HUES48 (cell line): ENCODE data around the gene FNDC3B.

Source experiments
- H3K27ac ChIP-seq: one replicate; pipeline ENCODE4 v1.7.0; 2013; ENCODE audit warnings: low read depth, low read length, inconsistent platforms
- H3K27me3 ChIP-seq: 2 replicates; pipeline ENCODE4 v1.6.1; 2013; ENCODE audit warnings: mild to moderate bottlenecking, low read length; ENCODE audit not compliant: control insufficient read depth, insufficient read depth
- H3K36me3 ChIP-seq: 2 replicates; pipeline ENCODE4 v1.6.1; 2013; ENCODE audit warnings: low read length; ENCODE audit not compliant: control insufficient read depth, insufficient read depth
- H3K4me1 ChIP-seq: 2 replicates; pipeline ENCODE4 v1.6.1; 2013; ENCODE audit warnings: mild to moderate bottlenecking, low read length; ENCODE audit not compliant: control insufficient read depth, insufficient read depth
- H3K4me3 ChIP-seq: 2 replicates; pipeline ENCODE4 v1.5.1; 2013; ENCODE audit warnings: mild to moderate bottlenecking, low read depth, low read length
- H3K9ac ChIP-seq: 2 replicates; pipeline ENCODE4 v1.6.1; 2013; ENCODE audit warnings: mild to moderate bottlenecking, low read depth, low read length, moderate library complexity
- H3K9me3 ChIP-seq: 2 replicates; pipeline ENCODE4 v1.6.1; 2013; ENCODE audit warnings: low read length; ENCODE audit not compliant: control insufficient read depth, insufficient read depth

Gene FNDC3B

GRCh38 chr3:172096881-172097420, 57.6 kb downstream of the FNDC3B start:
- H3K4me1 ChIP-seq = peaks cover 55% of the 10 kb centered on the region
- peak overlapping the region; percentile 46 for H3K27ac ChIP-seq
- H3K9ac ChIP-seq = no peak overlapping the region
- no peaks in the 10 kb centered on the region for H3K36me3 ChIP-seq
- H3K4me3 ChIP-seq = no peak overlapping the region
- H3K27me3 ChIP-seq = no peaks in the 10 kb centered on the region
- no peaks in the 10 kb centered on the region for H3K9me3 ChIP-seq

- no peaks in the 10 kb centered on the region for H3K9me3 ChIP-seq
- H3K36me3 ChIP-seq = no peaks in the 10 kb centered on the region
- H3K27me3 ChIP-seq = no peaks in the 10 kb centered on the region
- H3K4me1 ChIP-seq = peaks cover 61% of the 10 kb centered on the region
- no peak overlapping the region for H3K4me3 ChIP-seq
- no peak overlapping the region for H3K9ac ChIP-seq
- H3K27ac ChIP-seq = peak overlapping the region; percentile 22
Observed at GRCh38 chr3:172097585-172097984, 58.2 kb downstream of the FNDC3B start.

GRCh38 chr3:172098698-172099494, 59.5 kb downstream of the FNDC3B start:
- Histone ChIP-seq H3K27ac (peak overlapping the region; percentile 54), H3K4me3 (no peak overlapping the region), H3K4me1 (peaks cover 66% of the 10 kb centered on the region), H3K36me3 (no peaks in the 10 kb centered on the region), H3K27me3 (no peaks in the 10 kb centered on the region), H3K9ac (no peak overlapping the region), H3K9me3 (no peaks in the 10 kb centered on the region)

GRCh38 chr3:172099495-172099808, 60.1 kb downstream of the FNDC3B start:
- no peak overlapping the region for H3K4me3 ChIP-seq
- peaks cover 71% of the 10 kb centered on the region for H3K4me1 ChIP-seq
- peak overlapping the region; percentile 54 for H3K27ac ChIP-seq
- no peak overlapping the region for H3K9ac ChIP-seq
- H3K27me3 ChIP-seq = no peaks in the 10 kb centered on the region
- H3K36me3 ChIP-seq = no peaks in the 10 kb centered on the region
- H3K9me3 ChIP-seq = no peaks in the 10 kb centered on the region

- Histone ChIP-seq H3K27ac (no peak overlapping the region), H3K36me3 (no peaks in the 10 kb centered on the region), H3K4me1 (peaks cover 81% of the 10 kb centered on the region), H3K9me3 (no peaks in the 10 kb centered on the region), H3K4me3 (no peak overlapping the region), H3K9ac (no peak overlapping the region), H3K27me3 (no peaks in the 10 kb centered on the region)
Observed at GRCh38 chr3:172100482-172100881, 61.1 kb downstream of the FNDC3B start.

- Histone ChIP-seq H3K4me1 (peaks cover 77% of the 10 kb centered on the region), H3K4me3 (no peak overlapping the region), H3K9me3 (no peaks in the 10 kb centered on the region), H3K27ac (no peak overlapping the region), H3K36me3 (no peaks in the 10 kb centered on the region), H3K27me3 (no peaks in the 10 kb centered on the region), H3K9ac (no peak overlapping the region)
Observed at GRCh38 chr3:172101107-172101506, 61.7 kb downstream of the FNDC3B start.

GRCh38 chr3:172102123-172102882, 62.9 kb downstream of the FNDC3B start:
- H3K9ac ChIP-seq = no peak overlapping the region
- H3K9me3 ChIP-seq = no peaks in the 10 kb centered on the region
- H3K36me3 ChIP-seq = no peaks in the 10 kb centered on the region
- no peak overlapping the region for H3K4me3 ChIP-seq
- H3K4me1 ChIP-seq = peaks cover 77% of the 10 kb centered on the region
- H3K27me3 ChIP-seq = no peaks in the 10 kb centered on the region
- no peak overlapping the region for H3K27ac ChIP-seq

- Histone ChIP-seq H3K4me1 (peaks cover 73% of the 10 kb centered on the region), H3K9me3 (no peaks in the 10 kb centered on the region), H3K27me3 (no peaks in the 10 kb centered on the region), H3K36me3 (no peaks in the 10 kb centered on the region), H3K4me3 (no peak overlapping the region), H3K9ac (no peak overlapping the region), H3K27ac (no peak overlapping the region)
Observed at GRCh38 chr3:172102883-172103310, 63.5 kb downstream of the FNDC3B start.

GRCh38 chr3:172103724-172104123, 64.3 kb downstream of the FNDC3B start:
- Histone ChIP-seq H3K27me3 (no peaks in the 10 kb centered on the region), H3K27ac (peak overlapping the region; percentile 64), H3K4me1 (peaks cover 68% of the 10 kb centered on the region), H3K9me3 (no peaks in the 10 kb centered on the region), H3K4me3 (no peak overlapping the region), H3K9ac (no peak overlapping the region), H3K36me3 (no peaks in the 10 kb centered on the region)

- no peaks in the 10 kb centered on the region for H3K9me3 ChIP-seq
- peak overlapping the region; percentile 64 for H3K27ac ChIP-seq
- H3K9ac ChIP-seq = no peak overlapping the region
- no peak overlapping the region for H3K4me3 ChIP-seq
- H3K27me3 ChIP-seq = no peaks in the 10 kb centered on the region
- H3K36me3 ChIP-seq = no peaks in the 10 kb centered on the region
- H3K4me1 ChIP-seq = peaks cover 59% of the 10 kb centered on the region
Observed at GRCh38 chr3:172104471-172105072, 65.2 kb downstream of the FNDC3B start.
